Psoas muscle (tissue), 8 donors: ENCODE data around the gene PCDHGA9. TPM values are rescaled to one million over a fixed set of nuclear protein-coding genes. Genes with fewer than 3 reads are reported as not detected.

Source experiments
- ATAC-seq, 4 donors: fragments of 200-7000 bp; cut with Tn5 transposase; one replicate each; pipeline ENCODE4 v1.9.1; 2020; ENCODE audit warnings: moderate library complexity in 3 of 4, mild to moderate bottlenecking in 2 of 4
- DNase-seq, 2 donors: peaks; one replicate each; pipeline ENCODE4 v3.0.0-alpha.2; 2020
- H3K27ac ChIP-seq: fragments of 200-600 bp; one replicate; pipeline ENCODE4 v1.8.0; 2022
- H3K27me3 ChIP-seq, 3 donors: fragments of 200-600 bp in 1 of 3; one replicate each; pipeline versions ENCODE4 v1.6.1 to v1.8.0; 2013 to 2022; ENCODE audit warnings: low read length in 2 of 3, mild to moderate bottlenecking in 2 of 3, moderate library complexity in 1 of 3; ENCODE audit not compliant: insufficient read depth in 3 of 3
- H3K36me3 ChIP-seq, 2 donors: fragments of 200-600 bp in 1 of 2; one replicate each; pipeline versions ENCODE4 v1.6.1 to v1.8.0; 2013 to 2022; ENCODE audit warnings: low read depth in 1 of 2, mild to moderate bottlenecking in 1 of 2, moderate library complexity in 1 of 2; ENCODE audit not compliant: insufficient read depth in 1 of 2
- H3K4me1 ChIP-seq: fragments of 200-600 bp; one replicate; pipeline ENCODE4 v1.8.0; 2022
- H3K4me3 ChIP-seq: fragments of 200-600 bp; one replicate; pipeline ENCODE4 v1.8.0; 2022; ENCODE audit warnings: mild to moderate bottlenecking
- H3K9me3 ChIP-seq: fragments of 200-600 bp; one replicate; pipeline ENCODE4 v1.8.0; 2022
- CTCF ChIP-seq: fragments of 200-600 bp; IDR thresholded peaks from one replicate; pipeline ENCODE4 v1.8.0; 2022; ENCODE audit warnings: antibody characterized with exemption
- WGBS, 3 donors: extraction: QIAGEN DNeasy Blood & Tissue Kit; methylation state at CpG; one replicate each; pipeline versions ENCODE4 v1.1.6 to v1.1.7; 2013; 5-methylcytosine and 5-hydroxymethylcytosine counted together
- intact Hi-C, 2 donors: fragments of 100-400 bp; cut with DNase I; formaldehyde crosslinking; loops; one replicate each; pipeline versions ENCODE4 v1.11.0 to v1.14.2; 2022
- polyA plus RNA-seq, 3 donors: library from polyadenylated mRNA; stranded (reverse); fragments of 200-250 nt; gene quantifications; one replicate each; pipeline ENCODE4 v1.2.3, GENCODE V29; 2013
- total RNA-seq, 4 donors: library from RNA; stranded (reverse); fragmentation: NEBNext Ultra II Directional in 2 of 4; extraction: Animal tissue kit (Norgen Biotek cat#: 25700) in 2 of 4; gene quantifications; one replicate each; pipeline versions ENCODE4 v1.2.1 to v1.2.4, GENCODE V29; 2021 to 2023
- donor health status: healthy with polysubstance abuse.
- donor health status: DM: no; HTN: no; CAD: no; lungs with moderate emphysema.
- donor health status: Bipolar disorder and iron deficiency.
- donor health status: healthy.
- donor health status: DM: yes; HTN: yes; CAD: no.
- donor health status: DM: no; HTN: no; CAD: no.
- donor health status: DM: no; HTN: no; CAD: no.
- donor health status: DM: yes; HTN: yes; CAD: no.

The PCDHGA9 gene
- total and polyA plus RNA-seq, 7 donors: 0.11 to 3.5 (median 1.5) TPM

- Histone ChIP-seq H3K27me3 (peaks cover 0 to 79% (median 19%) of the 10 kb centered on the region in 3 donors), H3K36me3 (no peaks in the 10 kb centered on the region), H3K4me3 (peak within 1 kb of the TSS; percentile 41), H3K9me3 (peaks cover 30% of the 10 kb centered on the region), H3K4me1 (no peaks in the 10 kb centered on the region), H3K27ac (no peak within 1 kb of the TSS)
- no peak for DNase-seq
- intact Hi-C loops: no loop called here
- TF ChIP-seq CTCF: no peak
- 18 to 27% (median 25%) methylated on average over 34 of the region's 34 CpGs for WGBS, 3 donors
- ATAC-seq: peak in 3 of 4 donors; percentile 42 to 64 (median 49)
Measured at GRCh38 chr5:141363952-141364660, 38.5 kb upstream of the PCDHGA9 start, which contains the start of gene PCDHGA5. PCDHGA5 (plus strand) TSS chr5:141364162; CDS start chr5:141364331, 169 bp downstream.

DNA sequence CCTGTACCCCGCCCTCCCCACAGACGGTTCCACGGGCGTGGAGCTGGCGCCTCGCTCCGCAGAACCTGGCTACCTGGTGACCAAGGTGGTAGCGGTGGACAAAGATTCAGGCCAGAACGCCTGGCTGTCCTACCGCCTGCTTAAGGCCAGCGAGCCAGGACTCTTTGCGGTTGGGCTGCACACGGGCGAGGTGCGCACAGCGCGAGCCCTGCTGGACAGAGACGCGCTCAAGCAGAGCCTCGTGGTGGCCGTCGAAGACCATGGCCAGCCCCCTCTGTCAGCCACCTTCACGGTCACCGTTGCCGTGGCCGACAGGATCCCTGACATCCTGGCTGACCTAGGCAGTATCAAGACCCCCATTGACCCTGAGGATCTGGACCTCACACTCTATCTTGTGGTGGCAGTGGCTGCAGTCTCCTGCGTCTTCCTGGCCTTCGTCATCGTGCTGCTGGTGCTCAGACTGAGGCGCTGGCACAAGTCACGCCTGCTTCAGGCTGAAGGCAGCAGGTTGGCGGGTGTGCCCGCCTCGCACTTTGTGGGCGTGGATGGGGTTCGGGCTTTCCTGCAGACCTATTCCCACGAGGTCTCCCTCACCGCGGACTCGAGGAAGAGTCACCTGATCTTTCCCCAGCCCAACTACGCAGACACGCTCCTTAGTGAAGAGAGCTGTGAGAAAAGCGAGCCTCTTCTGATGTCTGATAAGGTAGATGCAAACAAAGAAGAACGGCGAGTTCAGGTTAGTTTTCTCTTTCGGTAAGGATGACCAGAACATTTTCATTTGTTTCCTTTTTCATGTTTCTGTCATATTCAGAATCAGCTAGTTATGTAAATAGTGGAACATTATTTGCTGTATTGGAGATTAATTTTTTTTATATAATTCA, 36.3 kb upstream of the PCDHGA9 start:
- DNase-seq (no peak), ATAC-seq (no peak)
- peaks cover 0 to 72% (median 18%) of the 10 kb centered on the region in 3 donors for H3K27me3 ChIP-seq
- no peaks in the 10 kb centered on the region for H3K4me1 ChIP-seq
- no peak overlapping the region for H3K4me3 ChIP-seq
- peaks cover 16% of the 10 kb centered on the region for H3K9me3 ChIP-seq
- 35 to 42% (median 37%) methylated on average over 46 of the region's 46 CpGs for WGBS, 3 donors
- no peaks in the 10 kb centered on the region for H3K36me3 ChIP-seq
- TF ChIP-seq CTCF: no peak
- intact Hi-C loops: no loop called here
- no peak overlapping the region for H3K27ac ChIP-seq

DNA sequence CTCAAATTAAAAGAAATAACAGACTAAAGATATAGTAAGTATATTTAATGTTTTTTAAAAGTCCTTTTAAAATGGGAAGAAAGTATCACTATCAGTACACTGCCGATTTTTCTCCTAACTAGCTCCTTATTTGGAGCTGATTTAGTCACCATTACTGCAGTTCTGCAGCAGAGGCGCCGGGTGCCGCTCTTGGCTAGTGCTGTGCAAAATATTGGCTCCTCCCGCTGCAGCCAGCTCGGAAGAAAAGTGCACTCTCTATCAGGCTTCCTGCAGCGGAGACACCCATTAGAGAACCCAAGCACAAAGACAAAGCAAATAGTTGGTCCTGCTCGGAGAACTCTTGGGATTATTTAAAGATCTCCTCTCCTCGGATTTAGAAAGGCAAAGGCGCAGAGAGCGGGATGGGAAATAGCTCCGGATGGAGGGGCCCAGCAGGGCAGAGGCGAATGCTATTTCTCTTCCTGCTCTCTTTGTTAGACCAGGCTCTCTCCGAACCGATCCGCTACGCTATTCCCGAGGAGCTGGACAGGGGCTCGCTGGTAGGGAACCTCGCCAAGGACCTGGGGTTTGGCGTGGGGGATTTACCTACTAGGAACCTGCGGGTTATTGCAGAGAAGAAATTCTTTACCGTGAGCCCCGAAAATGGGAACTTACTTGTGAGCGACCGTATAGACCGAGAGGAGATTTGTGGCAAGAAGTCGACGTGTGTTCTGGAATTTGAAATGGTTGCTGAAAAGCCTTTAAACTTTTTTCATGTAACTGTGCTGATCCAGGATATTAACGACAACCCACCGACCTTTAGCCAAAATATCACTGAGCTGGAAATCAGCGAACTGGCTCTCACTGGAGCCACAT, 32.4 kb upstream of the PCDHGA9 start, which contains the start of gene PCDHGB3:
Gene PCDHGB3 (plus strand): TSS at position 249 of the 855 bp plus-strand sequence. CDS start 153 bp downstream, at position 402.
- intact Hi-C loops: loop anchor here in 1 of 2 donors (2.0 kb wide), 1 partner anchor 21 kb away; no protein-coding TSS in a partner anchor
- peaks cover 0 to 67% (median 22%) of the 10 kb centered on the region in 3 donors for H3K27me3 ChIP-seq
- TF ChIP-seq CTCF: peak; percentile 39
- no peak within 1 kb of the TSS for H3K27ac ChIP-seq
- ATAC-seq: peak; percentile 64 to 89 (median 82)
- WGBS, 3 donors: 21 to 25% (median 23%) methylated on average over 32 of the region's 32 CpGs
- peak in 1 of 2 donors; percentile 69 for DNase-seq
- H3K4me1 ChIP-seq: no peaks in the 10 kb centered on the region
- peak within 1 kb of the TSS; percentile 51 for H3K4me3 ChIP-seq
- H3K36me3 ChIP-seq: no peaks in the 10 kb centered on the region
- H3K9me3 ChIP-seq: peaks cover 11% of the 10 kb centered on the region
